PC-9 (cell line): ENCODE measurements around the gene AUTS2. TPM values are rescaled to one million over a fixed set of nuclear protein-coding genes. Genes with fewer than 3 reads are reported as not detected.

Experiments used
- BruUV-seq: library from RNA; stranded (reverse); fragments of 400-500 nt; replicated peaks from 2 replicates; lab custom pipeline; 2021; lab: Mats Ljungman, UMichigan
- CTCF ChIA-PET: fragments of 300-600 bp; sonication (Branson Sonifier 250); formaldehyde crosslinking; loops from one replicate; lab custom pipeline; 2022; ENCODE audit warnings: antibody characterized with exemption; lab: Charles Lee
- POLR2A ChIA-PET: fragments of 300-600 bp; sonication (Branson Sonifier 250); formaldehyde crosslinking; loops from one replicate; lab custom pipeline; 2022; ENCODE audit warnings: antibody characterized with exemption; ENCODE audit not compliant: unreplicated experiment; lab: Charles Lee
- DNase-seq, 2 experiments: peaks; one replicate each; pipeline versions ENCODE4 v3.0.0 to v3.0.0-alpha.2; 2015 to 2022; ENCODE audit warnings: mixed read lengths in 1 of 2
- H2AFZ ChIP-seq: fragments of 200-600 bp; sonication (generic); 2 replicates; pipeline ENCODE4 v1.8.1; 2017; ENCODE audit warnings: antibody characterized with exemption
- H3F3A ChIP-seq: fragments of 200-600 bp; sonication (generic); 2 replicates; pipeline ENCODE4 v1.8.1; 2017; ENCODE audit warnings: antibody characterized with exemption, mild to moderate bottlenecking, low read depth; ENCODE audit not compliant: insufficient read depth
- H3K27ac ChIP-seq: fragments of 200-600 bp; sonication (generic); 2 replicates; pipeline ENCODE4 v1.6.1; 2016; ENCODE audit warnings: mixed run types
- H3K27me3 ChIP-seq: fragments of 200-600 bp; sonication (generic); 2 replicates; pipeline ENCODE4 v1.6.1; 2016; ENCODE audit warnings: low read depth, mixed run types; ENCODE audit not compliant: insufficient read depth
- H3K36me3 ChIP-seq: fragments of 200-600 bp; sonication (generic); 2 replicates; pipeline ENCODE4 v1.6.1; 2016; ENCODE audit warnings: low read depth, mixed run types
- H3K4me1 ChIP-seq: fragments of 200-600 bp; sonication (generic); replicated peaks from 2 replicates; pipeline ENCODE4 v1.6.1; 2016; ENCODE audit warnings: mixed run types; ENCODE audit not compliant: insufficient read depth
- H3K4me2 ChIP-seq: fragments of 200-600 bp; sonication (generic); 2 replicates; pipeline ENCODE4 v1.6.1; 2017; ENCODE audit warnings: mixed run types
- H3K4me3 ChIP-seq: fragments of 200-600 bp; sonication (generic); 2 replicates; pipeline ENCODE4 v1.6.1; 2016; ENCODE audit warnings: mixed run types
- H3K79me2 ChIP-seq: fragments of 200-600 bp; sonication (generic); 2 replicates; pipeline ENCODE4 v1.6.1; 2017; ENCODE audit warnings: low read depth, mixed run types
- H3K9me2 ChIP-seq: fragments of 200-600 bp; sonication (generic); 2 replicates; pipeline ENCODE4 v1.8.1; 2017; ENCODE audit warnings: mild to moderate bottlenecking; ENCODE audit not compliant: insufficient read depth
- H3K9me3 ChIP-seq: fragments of 200-600 bp; sonication (generic); 2 replicates; pipeline ENCODE4 v1.8.1; 2016; ENCODE audit warnings: low read depth; ENCODE audit not compliant: insufficient read depth
- H4K20me1 ChIP-seq: fragments of 200-600 bp; sonication (generic); 2 replicates; pipeline ENCODE4 v1.8.1; 2017; ENCODE audit not compliant: insufficient read depth
- EZH2 ChIP-seq: fragments of 200-600 bp; sonication (generic); IDR thresholded peaks from 2 replicates; pipeline ENCODE4 v1.8.0; 2017; ENCODE audit warnings: antibody characterized with exemption, low read depth
- intact Hi-C: fragments of 100-400 bp; cut with micrococcal nuclease; formaldehyde crosslinking; loops from one replicate; pipeline ENCODE4 v1.10.0; 2022; ENCODE audit not compliant: unreplicated experiment
- total RNA-seq: library from RNA; stranded (reverse); gene quantifications from 2 replicates; pipeline ENCODE4 v1.2.3, GENCODE V29; 2021
- TF ChIP-seq, protein P1 (sequence below): fragments of 200-600 bp; sonication (generic); conservative IDR thresholded peaks from 2 replicates; pipeline ENCODE4 v1.6.1; 2017; ENCODE audit warnings: mixed run types, antibody characterized with exemption, mild to moderate bottlenecking, moderate library complexity

The AUTS2 gene
- total RNA-seq, 1 experiment from 2014 or later = not detected

DNA sequence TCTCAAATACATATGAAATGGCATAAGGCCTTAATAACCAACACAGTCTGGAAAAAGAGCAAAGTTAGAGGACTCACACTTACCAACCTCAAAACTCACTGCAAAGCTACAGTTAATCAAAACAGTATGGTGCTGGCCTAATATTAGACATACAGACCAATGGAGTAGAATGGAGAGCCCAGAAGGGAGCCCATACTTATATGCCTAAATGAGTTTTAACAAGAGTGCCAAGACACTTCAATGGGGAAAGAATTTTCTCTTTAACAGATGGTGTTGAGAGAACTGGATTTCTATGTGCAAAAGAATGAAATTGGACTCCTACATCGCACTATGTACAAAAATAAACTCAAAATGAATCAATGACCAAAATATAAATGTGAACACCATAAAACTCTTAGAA, 522.6 kb downstream of the AUTS2 start:
- no TSS peak for BruUV-seq
- ChIA-PET CTCF (no interaction called here), POLR2A (no interaction called here)
- H3K79me2 ChIP-seq = no peaks in the 10 kb centered on the region
- no peaks in the 10 kb centered on the region for H3K36me3 ChIP-seq
- H3K9me2 ChIP-seq = no peaks in the 10 kb centered on the region; the same call in 1 of the 2 replicates
- TF ChIP-seq, protein P1, sequence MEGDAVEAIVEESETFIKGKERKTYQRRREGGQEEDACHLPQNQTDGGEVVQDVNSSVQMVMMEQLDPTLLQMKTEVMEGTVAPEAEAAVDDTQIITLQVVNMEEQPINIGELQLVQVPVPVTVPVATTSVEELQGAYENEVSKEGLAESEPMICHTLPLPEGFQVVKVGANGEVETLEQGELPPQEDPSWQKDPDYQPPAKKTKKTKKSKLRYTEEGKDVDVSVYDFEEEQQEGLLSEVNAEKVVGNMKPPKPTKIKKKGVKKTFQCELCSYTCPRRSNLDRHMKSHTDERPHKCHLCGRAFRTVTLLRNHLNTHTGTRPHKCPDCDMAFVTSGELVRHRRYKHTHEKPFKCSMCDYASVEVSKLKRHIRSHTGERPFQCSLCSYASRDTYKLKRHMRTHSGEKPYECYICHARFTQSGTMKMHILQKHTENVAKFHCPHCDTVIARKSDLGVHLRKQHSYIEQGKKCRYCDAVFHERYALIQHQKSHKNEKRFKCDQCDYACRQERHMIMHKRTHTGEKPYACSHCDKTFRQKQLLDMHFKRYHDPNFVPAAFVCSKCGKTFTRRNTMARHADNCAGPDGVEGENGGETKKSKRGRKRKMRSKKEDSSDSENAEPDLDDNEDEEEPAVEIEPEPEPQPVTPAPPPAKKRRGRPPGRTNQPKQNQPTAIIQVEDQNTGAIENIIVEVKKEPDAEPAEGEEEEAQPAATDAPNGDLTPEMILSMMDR = no peak
- no peak for TF ChIP-seq EZH2
- H3F3A ChIP-seq = no peaks in the 10 kb centered on the region
- no peak overlapping the region for H3K4me3 ChIP-seq
- H3K4me1 ChIP-seq = no peaks in the 10 kb centered on the region
- intact Hi-C loops = no loop called here
- H4K20me1 ChIP-seq = no peaks in the 10 kb centered on the region
- H3K9me3 ChIP-seq = no peaks in the 10 kb centered on the region
- DNase-seq = no peak
- H2AFZ ChIP-seq = no peak overlapping the region
- no peak overlapping the region for H3K27ac ChIP-seq
- no peak overlapping the region for H3K4me2 ChIP-seq
- no peaks in the 10 kb centered on the region for H3K27me3 ChIP-seq

DNA sequence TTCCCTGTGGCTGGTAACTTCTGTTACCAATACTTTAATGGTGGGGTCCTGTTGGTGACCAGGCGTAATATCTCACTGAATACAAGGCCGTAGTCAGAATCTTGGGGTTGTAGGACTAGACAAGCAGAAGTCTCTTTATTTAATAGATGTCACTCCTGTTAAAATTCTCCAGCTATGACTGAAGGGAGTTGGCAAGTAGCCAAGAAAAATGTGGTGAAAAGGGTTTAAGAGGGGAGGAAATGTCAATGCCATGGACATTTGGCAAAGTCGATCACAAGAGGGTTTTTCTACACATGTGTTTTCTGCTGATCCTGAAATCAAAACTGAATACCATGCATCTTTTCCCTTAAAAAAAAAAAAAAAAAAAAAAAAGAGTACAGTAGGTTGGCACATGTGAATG, 533.5 kb downstream of the AUTS2 start:
- Histone ChIP-seq H3K79me2 (no peaks in the 10 kb centered on the region), H3K4me2 (no peak overlapping the region), H3K27me3 (no peaks in the 10 kb centered on the region), H3K27ac (no peak overlapping the region), H3K4me1 (no peaks in the 10 kb centered on the region), H3F3A (no peaks in the 10 kb centered on the region), H3K9me3 (no peaks in the 10 kb centered on the region), H2AFZ (no peak overlapping the region), H3K9me2 (no peaks in the 10 kb centered on the region), H3K4me3 (no peak overlapping the region), H3K36me3 (no peaks in the 10 kb centered on the region), H4K20me1 (no peaks in the 10 kb centered on the region)
- no peak for DNase-seq
- BruUV-seq = no TSS peak
- intact Hi-C loops = no loop called here
- ChIA-PET CTCF (no interaction called here), POLR2A (no interaction called here)
- TF ChIP-seq EZH2 = no peak
- TF ChIP-seq, protein P1 = no peak

DNA sequence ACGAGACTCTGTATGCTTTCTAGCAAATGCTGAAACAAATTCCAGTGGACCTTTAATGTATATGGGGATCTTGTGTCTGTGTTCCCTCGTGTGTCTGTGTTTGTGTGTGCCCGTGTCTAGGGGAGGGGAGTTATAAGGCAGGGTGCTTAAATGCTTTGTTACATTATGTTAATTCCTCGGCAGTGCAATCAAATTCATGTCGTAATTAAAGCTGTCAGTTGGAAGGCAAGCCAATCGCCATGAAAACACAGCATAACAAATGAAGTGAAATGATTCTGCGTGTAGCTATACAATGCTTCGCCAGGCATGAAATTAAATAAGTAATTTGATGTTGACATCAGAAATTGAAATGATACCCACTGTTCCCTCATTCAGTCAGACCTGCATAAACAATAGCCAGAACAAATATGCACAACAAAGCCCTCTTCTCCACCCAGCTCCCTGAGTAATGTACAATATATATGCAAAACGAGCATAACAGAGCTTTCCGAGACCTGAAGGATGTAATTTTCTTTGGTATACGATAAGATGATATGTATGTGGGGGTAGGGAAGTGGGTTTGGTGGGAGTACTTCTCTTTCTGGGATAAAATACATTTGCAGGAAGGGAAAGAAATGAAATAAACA, 534.1 kb downstream of the AUTS2 start:
- ChIA-PET POLR2A (no interaction called here), CTCF (no interaction called here)
- no peak overlapping the region for H3K4me2 ChIP-seq
- no peak overlapping the region for H3K27ac ChIP-seq
- no peaks in the 10 kb centered on the region for H3K4me1 ChIP-seq
- no peaks in the 10 kb centered on the region for H3K27me3 ChIP-seq
- no peaks in the 10 kb centered on the region for H3K9me2 ChIP-seq
- no peaks in the 10 kb centered on the region for H4K20me1 ChIP-seq
- TF ChIP-seq EZH2 = no peak
- TF ChIP-seq, protein P1 = no peak
- no peaks in the 10 kb centered on the region for H3K79me2 ChIP-seq
- no peaks in the 10 kb centered on the region for H3F3A ChIP-seq
- H2AFZ ChIP-seq = no peak overlapping the region
- no peak overlapping the region for H3K4me3 ChIP-seq
- H3K36me3 ChIP-seq = no peaks in the 10 kb centered on the region
- BruUV-seq = no TSS peak
- H3K9me3 ChIP-seq = no peaks in the 10 kb centered on the region
- DNase-seq = no peak
- intact Hi-C loops = no loop called here
